ENCODE measurements around the gene EPHA6.

DNA sequence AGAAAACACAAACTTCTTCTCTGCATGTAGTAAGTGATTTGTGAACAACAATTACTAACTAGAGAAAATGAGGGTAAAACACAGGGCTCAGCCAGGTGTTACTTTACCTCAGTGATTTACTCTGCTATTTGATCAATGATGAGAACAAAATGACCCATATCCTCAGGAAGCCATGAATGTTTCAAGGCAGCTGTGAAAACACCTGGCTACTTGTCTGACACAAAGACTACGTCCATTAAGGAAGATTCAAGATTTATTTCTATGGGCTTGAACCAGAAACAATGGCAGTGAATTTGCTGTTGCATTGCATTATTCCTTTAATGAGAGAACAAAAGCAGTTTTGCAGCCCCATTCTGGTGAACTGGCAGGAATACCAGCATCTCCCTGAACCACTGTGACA, 575.5 kb downstream of the EPHA6 start:
- TF ChIP-seq POLR2A (IDR thresholded peaks at IDR 0.05; ENCODE audit: low read depth, low read length) (no peak), POLR2AphosphoS5 (IDR thresholded peaks at IDR 0.05; ENCODE audit: insufficient read depth, low read depth, low read length) (no peak), GATA2 (IDR thresholded peaks at IDR 0.05; ENCODE audit: insufficient read depth, insufficient read length, low read depth, low read length) (no peak), EZH2 (IDR thresholded peaks at IDR 0.05; ENCODE audit: borderline replicate concordance, low read depth, low read length, severe bottlenecking) (no peak), FOS (IDR thresholded peaks at IDR 0.05; ENCODE audit: borderline replicate concordance, insufficient read depth, low read length) (no peak), MYC (IDR thresholded peaks at IDR 0.05; ENCODE audit: low read depth, low read length) (no peak), JUN (IDR thresholded peaks at IDR 0.05; ENCODE audit: borderline replicate concordance, insufficient read depth, insufficient read length, low read depth) (no peak)
- TF ChIP-seq, protein P1, sequence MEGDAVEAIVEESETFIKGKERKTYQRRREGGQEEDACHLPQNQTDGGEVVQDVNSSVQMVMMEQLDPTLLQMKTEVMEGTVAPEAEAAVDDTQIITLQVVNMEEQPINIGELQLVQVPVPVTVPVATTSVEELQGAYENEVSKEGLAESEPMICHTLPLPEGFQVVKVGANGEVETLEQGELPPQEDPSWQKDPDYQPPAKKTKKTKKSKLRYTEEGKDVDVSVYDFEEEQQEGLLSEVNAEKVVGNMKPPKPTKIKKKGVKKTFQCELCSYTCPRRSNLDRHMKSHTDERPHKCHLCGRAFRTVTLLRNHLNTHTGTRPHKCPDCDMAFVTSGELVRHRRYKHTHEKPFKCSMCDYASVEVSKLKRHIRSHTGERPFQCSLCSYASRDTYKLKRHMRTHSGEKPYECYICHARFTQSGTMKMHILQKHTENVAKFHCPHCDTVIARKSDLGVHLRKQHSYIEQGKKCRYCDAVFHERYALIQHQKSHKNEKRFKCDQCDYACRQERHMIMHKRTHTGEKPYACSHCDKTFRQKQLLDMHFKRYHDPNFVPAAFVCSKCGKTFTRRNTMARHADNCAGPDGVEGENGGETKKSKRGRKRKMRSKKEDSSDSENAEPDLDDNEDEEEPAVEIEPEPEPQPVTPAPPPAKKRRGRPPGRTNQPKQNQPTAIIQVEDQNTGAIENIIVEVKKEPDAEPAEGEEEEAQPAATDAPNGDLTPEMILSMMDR (IDR thresholded peaks at IDR 0.05; ENCODE audit: extremely low read depth in 1 of 2, insufficient read depth in 1 of 2, low read depth in 1 of 2, low read length in 2 of 2) = no peak
- TF ChIP-seq, protein P2, sequence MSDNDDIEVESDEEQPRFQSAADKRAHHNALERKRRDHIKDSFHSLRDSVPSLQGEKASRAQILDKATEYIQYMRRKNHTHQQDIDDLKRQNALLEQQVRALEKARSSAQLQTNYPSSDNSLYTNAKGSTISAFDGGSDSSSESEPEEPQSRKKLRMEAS (IDR thresholded peaks at IDR 0.05; ENCODE audit: insufficient read depth, insufficient read length) = no peak

Data from endothelial cell of umbilical vein (primary cell).